B cell (primary cell): ENCODE results near the gene NUP35. TPM values are rescaled to one million over a fixed set of nuclear protein-coding genes. Genes with fewer than 3 reads are reported as not detected.

Source experiments
- ATAC-seq: fragments of 200-7000 bp; cut with Tn5 transposase; one replicate; pipeline ENCODE4 v1.10.0; 2021; ENCODE audit warnings: low read depth, mild to moderate bottlenecking, moderate number of reproducible peaks, moderate library complexity
- CTCF ChIA-PET: fragments of 350-600 bp; sonication (Branson Sonifier 250); formaldehyde crosslinking; loops from one replicate; lab custom pipeline; 2021; ENCODE audit warnings: antibody characterized with exemption, inconsistent platforms; lab: Charles Lee
- POLR2A ChIA-PET: fragments of 350-600 bp; sonication (Branson Sonifier 250); formaldehyde crosslinking; loops from one replicate; lab custom pipeline; 2021; ENCODE audit warnings: antibody characterized with exemption; lab: Charles Lee
- DNase-seq: peaks from one replicate; pipeline ENCODE4 v3.0.0; 2013
- H2AFZ ChIP-seq: 2 replicates; pipeline ENCODE4 v1.6.1; 2012; ENCODE audit warnings: mild to moderate bottlenecking, low read depth, low read length; ENCODE audit not compliant: insufficient read depth, poor library complexity, severe bottlenecking
- H3K27ac ChIP-seq, 2 donors: 1 replicate in 1 of 2; 2 replicates in 1 of 2; pipeline ENCODE4 v1.5.1; 2012 to 2013; ENCODE audit warnings: low read length in 2 of 2, mild to moderate bottlenecking in 2 of 2, moderate library complexity in 1 of 2
- H3K27me3 ChIP-seq, 4 experiments: fragments of 200-600 bp in 1 of 4; sonication (generic) in 1 of 4; replicated peaks in 1 of 4; 1 replicate in 2 of 4; 2 replicates in 2 of 4; pipeline versions ENCODE4 v1.6.1 to v1.7.0; 2013 to 2016; ENCODE audit warnings: low read length in 3 of 4, mild to moderate bottlenecking in 2 of 4, mixed read lengths in 1 of 4, moderate library complexity in 1 of 4; ENCODE audit not compliant: insufficient read depth in 4 of 4, control insufficient read depth in 3 of 4; ENCODE audit errors: control extremely low read depth in 1 of 4
- H3K36me3 ChIP-seq, 2 experiments: replicated peaks in 1 of 2; 1 replicate in 1 of 2; 2 replicates in 1 of 2; pipeline versions ENCODE4 v1.6.1 to v1.7.1; 2013; ENCODE audit warnings: low read length in 1 of 2; ENCODE audit not compliant: insufficient read depth in 2 of 2, control insufficient read depth in 1 of 2; ENCODE audit errors: control extremely low read depth in 1 of 2, extremely low read depth in 1 of 2
- H3K4me1 ChIP-seq, 2 donors: fragments of 200-600 bp in 1 of 2; sonication (generic) in 1 of 2; 1 replicate in 1 of 2; 2 replicates in 1 of 2; pipeline versions ENCODE4 v1.5.1 to v1.6.1; 2013 to 2017; ENCODE audit warnings: low read length in 2 of 2; ENCODE audit not compliant: control insufficient read depth in 2 of 2, insufficient read depth in 2 of 2
- H3K4me2 ChIP-seq: replicated peaks from 2 replicates; pipeline ENCODE3; 2012; ENCODE audit warnings: mild to moderate bottlenecking, low read depth, low read length; ENCODE audit not compliant: poor library complexity, severe bottlenecking
- H3K4me3 ChIP-seq, 5 experiments: fragments of 200-600 bp in 1 of 5; sonication (generic) in 1 of 5; 1 replicate in 3 of 5; 2 replicates in 2 of 5; pipeline versions ENCODE4 v1.5.1 to v1.7.0; 2011 to 2016; ENCODE audit warnings: low read length in 4 of 5, mild to moderate bottlenecking in 4 of 5, low read depth in 2 of 5, control low read depth in 1 of 5, moderate library complexity in 1 of 5; ENCODE audit not compliant: insufficient read depth in 1 of 5; ENCODE audit errors: control extremely low read depth in 1 of 5, extremely low read depth in 1 of 5
- H3K79me2 ChIP-seq: fragments of 200-600 bp; sonication (generic); one replicate; pipeline ENCODE4 v1.6.0; 2016; ENCODE audit warnings: low read length; ENCODE audit not compliant: control insufficient read depth, insufficient read depth
- H3K9ac ChIP-seq: fragments of 200-600 bp; sonication (generic); 2 replicates; pipeline ENCODE4 v1.6.1; 2017; ENCODE audit warnings: mild to moderate bottlenecking, low read length, moderate library complexity
- H3K9me3 ChIP-seq, 3 donors: one replicate each; pipeline versions ENCODE4 v1.6.1 to v1.7.1; 2013; ENCODE audit warnings: low read length in 2 of 3; ENCODE audit not compliant: control insufficient read depth in 2 of 3, insufficient read depth in 1 of 3; ENCODE audit errors: control extremely low read depth in 1 of 3
- H4K20me1 ChIP-seq: 2 replicates; pipeline ENCODE4 v1.6.0; 2012; ENCODE audit warnings: mild to moderate bottlenecking, low read length; ENCODE audit not compliant: insufficient read depth, control insufficient read depth, poor library complexity, severe bottlenecking
- H3K27ac Mint-ChIP-seq: one replicate; pipeline ENCODE4 v1.8.0; 2021; ENCODE audit warnings: mixed read lengths
- H3K27me3 Mint-ChIP-seq: one replicate; pipeline ENCODE4 v1.8.0; 2021; ENCODE audit warnings: mixed read lengths
- H3K4me1 Mint-ChIP-seq: one replicate; pipeline ENCODE4 v1.8.0; 2021; ENCODE audit warnings: mixed read lengths
- H3K4me3 Mint-ChIP-seq: one replicate; pipeline ENCODE4 v1.8.0; 2021; ENCODE audit warnings: mixed read lengths
- H3K9me3 Mint-ChIP-seq: one replicate; pipeline ENCODE4 v1.8.0; 2022; ENCODE audit warnings: mixed read lengths; ENCODE audit not compliant: insufficient read depth
- EZH2 ChIP-seq: IDR thresholded peaks from 2 replicates; pipeline ENCODE4 v1.6.1; 2012; ENCODE audit warnings: borderline replicate concordance, low read depth, mild to moderate bottlenecking, moderate library complexity, low read length; ENCODE audit not compliant: insufficient read depth, poor library complexity, severe bottlenecking
- WGBS: methylation state at CpG from one replicate; pipeline ENCODE4 v1.1.5; 2013; ENCODE audit warnings: missing lambda C conversion rate; ENCODE audit not compliant: insufficient coverage; 5-methylcytosine and 5-hydroxymethylcytosine counted together
- intact Hi-C: fragments of 100-400 bp; cut with micrococcal nuclease; formaldehyde crosslinking; loops from one replicate; pipeline ENCODE4 v1.10.0; 2022
- polyA plus RNA-seq: library from polyadenylated mRNA; depleted of rRNA; stranded (reverse); fragments of >200 nt; gene quantifications from 2 replicates; pipeline ENCODE4 v1.2.3, GENCODE V29; 2012
- total RNA-seq, 2 donors: library from RNA; stranded (reverse); fragments of 120-200 nt in 1 of 2; gene quantifications; 1 replicate in 1 of 2; 2 replicates in 1 of 2; pipeline versions ENCODE4 v1.2.3 to v1.2.4, GENCODE V29; 2013 to 2022
- TF ChIP-seq, protein P1 (sequence below): fragments of 200-600 bp; IDR thresholded peaks from one replicate; pipeline ENCODE4 v1.8.0; 2022; ENCODE audit warnings: antibody characterized with exemption, mild to moderate bottlenecking

Gene NUP35
- total and polyA plus RNA-seq, 2 donors (not counting 1 experiment from before 2014, with no cell fraction given), result 8.3 to 26.0 TPM

GRCh38 chr2:183123959-183124221 is 353 bp upstream of the NUP35 start:
- Histone ChIP-seq H3K9ac (peak overlapping the region; percentile 83), H3K36me3 (no peaks in the 10 kb centered on the region), H3K4me2 (peak overlapping the region; percentile 84), H3K4me1 (peaks cover 3 to 15% of the 10 kb centered on the region in 2 donors), H3K27me3 (peaks cover 0 to 13% (median 5%) of the 10 kb centered on the region in 4 experiments), H3K4me3 (peak overlapping the region; percentile 82 to 98 (median 94)), H2AFZ (peak overlapping the region; percentile 98), H3K79me2 (peaks cover 42% of the 10 kb centered on the region), H4K20me1 (no peaks in the 10 kb centered on the region), H3K27ac (peak overlapping the region; percentile 84 to 87), H3K9me3 (no peaks in the 10 kb centered on the region)
- intact Hi-C loops, result loop anchor here (1.0 to 10.0 kb wide), 4 partner anchors 46 to 1229 kb away; partner anchors contain the start of genes DNAJC10, DUSP19, ITPRID2 and NCKAP1
- CTCF ChIA-PET, result interaction anchor here (0.7 to 1.2 kb wide), 2 partner anchors 45 to 144 kb away, joined by 3 to 5 read pairs; partner anchors contain the start of gene DUSP19
- Mint-ChIP-seq H3K9me3 (no peaks in the 10 kb centered on the region), H3K27me3 (peaks cover 20% of the 10 kb centered on the region), H3K4me1 (peaks cover 22% of the 10 kb centered on the region), H3K27ac (peak overlapping the region; percentile 93), H3K4me3 (peak overlapping the region; percentile 93)
- TF ChIP-seq, protein P1, sequence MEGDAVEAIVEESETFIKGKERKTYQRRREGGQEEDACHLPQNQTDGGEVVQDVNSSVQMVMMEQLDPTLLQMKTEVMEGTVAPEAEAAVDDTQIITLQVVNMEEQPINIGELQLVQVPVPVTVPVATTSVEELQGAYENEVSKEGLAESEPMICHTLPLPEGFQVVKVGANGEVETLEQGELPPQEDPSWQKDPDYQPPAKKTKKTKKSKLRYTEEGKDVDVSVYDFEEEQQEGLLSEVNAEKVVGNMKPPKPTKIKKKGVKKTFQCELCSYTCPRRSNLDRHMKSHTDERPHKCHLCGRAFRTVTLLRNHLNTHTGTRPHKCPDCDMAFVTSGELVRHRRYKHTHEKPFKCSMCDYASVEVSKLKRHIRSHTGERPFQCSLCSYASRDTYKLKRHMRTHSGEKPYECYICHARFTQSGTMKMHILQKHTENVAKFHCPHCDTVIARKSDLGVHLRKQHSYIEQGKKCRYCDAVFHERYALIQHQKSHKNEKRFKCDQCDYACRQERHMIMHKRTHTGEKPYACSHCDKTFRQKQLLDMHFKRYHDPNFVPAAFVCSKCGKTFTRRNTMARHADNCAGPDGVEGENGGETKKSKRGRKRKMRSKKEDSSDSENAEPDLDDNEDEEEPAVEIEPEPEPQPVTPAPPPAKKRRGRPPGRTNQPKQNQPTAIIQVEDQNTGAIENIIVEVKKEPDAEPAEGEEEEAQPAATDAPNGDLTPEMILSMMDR, result no peak
- TF ChIP-seq EZH2, result no peak
- no peak for DNase-seq
- POLR2A ChIA-PET, result no interaction called here
- WGBS, result 0% methylated on average over 3 of the region's 7 CpGs
- peak; percentile 40 for ATAC-seq

- H3K36me3 ChIP-seq, result peaks cover 0 to 1% of the 10 kb centered on the region in 2 experiments
- TF ChIP-seq, protein P1, result no peak
- no peak for TF ChIP-seq EZH2
- no peak for ATAC-seq
- no peaks in the 10 kb centered on the region for H3K9me3 ChIP-seq
- no peaks in the 10 kb centered on the region for H4K20me1 ChIP-seq
- ChIA-PET CTCF (no interaction called here), POLR2A (no interaction called here)
- peaks cover 3 to 15% of the 10 kb centered on the region in 2 donors for H3K4me1 ChIP-seq
- Mint-ChIP-seq H3K27ac (peak overlapping the region; percentile 93), H3K4me3 (peak overlapping the region; percentile 93), H3K27me3 (peaks cover 15% of the 10 kb centered on the region), H3K9me3 (no peaks in the 10 kb centered on the region), H3K4me1 (peaks cover 22% of the 10 kb centered on the region)
- peaks cover 0 to 5% (median 3%) of the 10 kb centered on the region in 4 experiments for H3K27me3 ChIP-seq
- peaks cover 47% of the 10 kb centered on the region for H3K79me2 ChIP-seq
- intact Hi-C loops, result loop anchor here (1.0 to 10.0 kb wide), 4 partner anchors 47 to 1230 kb away; partner anchors contain the start of genes DNAJC10, DUSP19, ITPRID2 and NCKAP1
- peak overlapping the region; percentile 84 to 87 for H3K27ac ChIP-seq
- no peak for DNase-seq
- 2% methylated on average over 6 of the region's 10 CpGs for WGBS
- peak overlapping the region; percentile 84 for H3K4me2 ChIP-seq
- peak overlapping the region; percentile 83 for H3K9ac ChIP-seq
- peak overlapping the region; percentile 98 for H2AFZ ChIP-seq
- peak overlapping the region; percentile 82 to 98 (median 94) for H3K4me3 ChIP-seq
These were observed 663 bp downstream of the NUP35 start for GRCh38 chr2:183124957-183125255.
